ENCODE results near the gene GPR155. TPM values are rescaled to one million over a fixed set of nuclear protein-coding genes. Genes with fewer than 3 reads are reported as not detected.
"Not testable (repeated sequence)": the region's sequence is repeated elsewhere in the genome, so short reads cannot be mapped to it uniquely, and the experiment has no call there.

The GPR155 gene
- total RNA-seq, 1 experiment from 2014 or later = 1.3 TPM

DNA sequence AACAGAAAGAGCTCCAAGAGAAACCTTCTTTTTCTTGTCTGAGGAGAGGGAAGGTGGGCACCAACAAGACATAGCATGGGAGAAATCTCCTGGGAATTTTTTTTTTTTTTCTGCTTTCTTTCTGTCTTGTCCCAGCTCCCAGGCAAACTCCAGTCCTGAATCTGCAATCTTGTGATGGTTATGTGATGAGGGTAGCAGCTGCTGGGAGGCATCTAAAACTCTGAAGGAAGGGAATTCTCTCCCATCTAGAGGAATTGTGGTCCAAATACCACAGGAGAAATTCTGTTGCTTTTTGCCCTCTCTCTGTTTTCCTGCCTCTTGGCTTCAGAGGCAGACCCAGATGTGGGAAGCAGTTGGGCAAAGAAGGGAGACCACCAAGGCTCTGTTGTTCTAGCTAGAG is 74.6 kb downstream of the GPR155 start:
- Histone ChIP-seq H3F3A (ENCODE audit: low read length, unreplicated experiment) (no peaks in the 10 kb centered on the region), H3K9me3 (ENCODE audit: low read length) (no peaks in the 10 kb centered on the region), H3K36me3 (ENCODE audit: low read depth, low read length) (0 out of 2 replicates have a peak, but pooled peaks cover 2% of the 10 kb centered on the region), H4K20me1 (ENCODE audit: low read length) (no peaks in the 10 kb centered on the region), H3K27ac (ENCODE audit: low read length) (no peak overlapping the region), H3K9ac (ENCODE audit: low read length) (no peak overlapping the region), H3K4me2 (ENCODE audit: low read length) (no peak overlapping the region), H2AFZ (ENCODE audit: low read length) (no peak overlapping the region), H3K4me1 (ENCODE audit: insufficient read depth, low read length) (peaks cover 10% of the 10 kb centered on the region), H3K4me3 (ENCODE audit: low read length) (no peak overlapping the region), H3K79me2 (ENCODE audit: low read length) (peaks cover 20% of the 10 kb centered on the region), H3K27me3 (ENCODE audit: low read length) (no peaks in the 10 kb centered on the region), H3K9me2 (replicated peaks; ENCODE audit: low read length) (no peaks in the 10 kb centered on the region)
- POLR2A ChIA-PET (ENCODE audit: unreplicated experiment) = interaction anchor here (0.6 kb wide), 2 partner anchors 16 to 24 kb away, joined by 3 read pairs; no protein-coding TSS in a partner anchor
- no TSS peak for BruUV-seq (replicated peaks)
- DNase-seq (no peak), ATAC-seq (no peak)
- CTCF ChIA-PET = no interaction called here
- TF ChIP-seq EZH2 (IDR thresholded peaks at IDR 0.05; ENCODE audit: low read length, unreplicated experiment) = no peak
- no peak for TF ChIP-seq EZH2phosphoT487 (IDR thresholded peaks at IDR 0.05; ENCODE audit: borderline replicate concordance, low read length)
- TF ChIP-seq, protein P1, sequence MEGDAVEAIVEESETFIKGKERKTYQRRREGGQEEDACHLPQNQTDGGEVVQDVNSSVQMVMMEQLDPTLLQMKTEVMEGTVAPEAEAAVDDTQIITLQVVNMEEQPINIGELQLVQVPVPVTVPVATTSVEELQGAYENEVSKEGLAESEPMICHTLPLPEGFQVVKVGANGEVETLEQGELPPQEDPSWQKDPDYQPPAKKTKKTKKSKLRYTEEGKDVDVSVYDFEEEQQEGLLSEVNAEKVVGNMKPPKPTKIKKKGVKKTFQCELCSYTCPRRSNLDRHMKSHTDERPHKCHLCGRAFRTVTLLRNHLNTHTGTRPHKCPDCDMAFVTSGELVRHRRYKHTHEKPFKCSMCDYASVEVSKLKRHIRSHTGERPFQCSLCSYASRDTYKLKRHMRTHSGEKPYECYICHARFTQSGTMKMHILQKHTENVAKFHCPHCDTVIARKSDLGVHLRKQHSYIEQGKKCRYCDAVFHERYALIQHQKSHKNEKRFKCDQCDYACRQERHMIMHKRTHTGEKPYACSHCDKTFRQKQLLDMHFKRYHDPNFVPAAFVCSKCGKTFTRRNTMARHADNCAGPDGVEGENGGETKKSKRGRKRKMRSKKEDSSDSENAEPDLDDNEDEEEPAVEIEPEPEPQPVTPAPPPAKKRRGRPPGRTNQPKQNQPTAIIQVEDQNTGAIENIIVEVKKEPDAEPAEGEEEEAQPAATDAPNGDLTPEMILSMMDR (conservative IDR thresholded peaks at IDR 0.05; ENCODE audit: low read depth, low read length) = no peak
- intact Hi-C loops (cut with micrococcal nuclease) = no loop called here

DNA sequence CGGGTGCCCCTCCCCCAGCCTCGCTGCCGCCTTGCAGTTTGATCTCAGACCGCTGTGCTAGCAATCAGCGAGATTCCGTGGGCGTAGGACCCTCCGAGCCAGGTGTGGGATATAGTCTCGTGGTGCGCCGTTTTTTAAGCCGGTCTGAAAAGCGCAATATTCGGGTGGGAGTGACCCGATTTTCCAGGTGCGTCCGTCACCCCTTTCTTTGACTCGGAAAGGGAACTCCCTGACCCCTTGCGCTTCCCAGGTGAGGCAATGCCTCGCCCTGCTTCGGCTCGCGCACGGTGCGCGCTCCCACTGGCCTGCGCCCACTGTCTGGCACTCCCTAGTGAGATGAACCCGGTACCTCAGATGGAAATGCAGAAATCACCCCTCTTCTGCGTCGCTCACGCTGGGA is 76.8 kb downstream of the GPR155 start:
- CTCF ChIA-PET = not testable (repeated sequence)
- H3K27ac ChIP-seq (ENCODE audit: low read length) = peak overlapping the region; percentile 22; the same call in 1 of the 2 replicates

DNA sequence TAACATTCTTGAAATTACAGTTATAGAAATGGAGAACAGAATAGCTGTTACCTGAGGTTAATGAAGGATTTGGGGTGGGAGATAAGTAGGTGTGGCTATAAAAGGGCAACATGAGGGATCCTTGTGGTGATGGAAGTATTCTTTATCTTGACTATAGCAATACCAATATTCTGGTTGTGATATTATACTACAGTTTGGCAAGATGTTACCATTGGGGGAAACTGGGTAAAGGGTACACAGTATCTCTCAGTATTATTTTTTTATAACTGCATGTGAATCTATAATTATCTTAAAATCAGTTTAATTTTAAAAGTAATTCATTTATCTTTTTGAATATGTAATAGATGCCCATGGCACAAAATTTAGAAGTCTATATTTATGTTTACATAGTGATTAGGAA is 83.2 kb downstream of the GPR155 start:
- Histone ChIP-seq H3K36me3 (ENCODE audit: low read depth, low read length) (no peaks in the 10 kb centered on the region; the same call in 1 of the 2 replicates), H3K4me3 (ENCODE audit: low read length) (no peak overlapping the region), H3K9ac (ENCODE audit: low read length) (no peak overlapping the region), H3K9me3 (ENCODE audit: low read length) (no peaks in the 10 kb centered on the region), H2AFZ (ENCODE audit: low read length) (no peak overlapping the region), H3K9me2 (replicated peaks; ENCODE audit: low read length) (no peaks in the 10 kb centered on the region), H4K20me1 (ENCODE audit: low read length) (no peaks in the 10 kb centered on the region), H3K27me3 (ENCODE audit: low read length) (no peaks in the 10 kb centered on the region), H3K4me1 (ENCODE audit: insufficient read depth, low read length) (no peaks in the 10 kb centered on the region), H3K79me2 (ENCODE audit: low read length) (no peaks in the 10 kb centered on the region), H3K27ac (ENCODE audit: low read length) (no peak overlapping the region), H3F3A (ENCODE audit: low read length, unreplicated experiment) (no peaks in the 10 kb centered on the region), H3K4me2 (ENCODE audit: low read length) (no peak overlapping the region)
- TF ChIP-seq EZH2 (IDR thresholded peaks at IDR 0.05; ENCODE audit: low read length, unreplicated experiment) (no peak), EZH2phosphoT487 (IDR thresholded peaks at IDR 0.05; ENCODE audit: borderline replicate concordance, low read length) (no peak)
- TF ChIP-seq, protein P1 (conservative IDR thresholded peaks at IDR 0.05; ENCODE audit: low read depth, low read length) = no peak
- ATAC-seq = no peak
- CTCF ChIA-PET = no interaction called here
- POLR2A ChIA-PET (ENCODE audit: unreplicated experiment) = no interaction called here
- no TSS peak for BruUV-seq (replicated peaks)
- no peak for DNase-seq
- intact Hi-C loops (cut with micrococcal nuclease) = no loop called here

More for the DNA sequence above, 76.8 kb downstream of the GPR155 start:
- H3K36me3 ChIP-seq (ENCODE audit: low read depth, low read length); DNase-seq; ATAC-seq; H3F3A ChIP-seq (ENCODE audit: low read length, unreplicated experiment); H3K9me2 ChIP-seq (replicated peaks; ENCODE audit: low read length); H3K9me3 ChIP-seq (ENCODE audit: low read length); POLR2A ChIA-PET (ENCODE audit: unreplicated experiment); H3K27me3 ChIP-seq (ENCODE audit: low read length); H4K20me1 ChIP-seq (ENCODE audit: low read length); intact Hi-C loops (cut with micrococcal nuclease): not testable (repeated sequence)
- Histone ChIP-seq H3K9ac (ENCODE audit: low read length) (peak overlapping the region; percentile 60), H3K79me2 (ENCODE audit: low read length) (peaks cover 20% of the 10 kb centered on the region), H3K4me2 (ENCODE audit: low read length) (peak overlapping the region; percentile 80), H3K4me1 (ENCODE audit: insufficient read depth, low read length) (peaks cover 10% of the 10 kb centered on the region), H3K4me3 (ENCODE audit: low read length) (peak overlapping the region; percentile 66), H2AFZ (ENCODE audit: low read length) (peak overlapping the region; percentile 66)
- BruUV-seq (replicated peaks) = TSS peak; percentile 79

Measured in PC-3 (cell line).